Heart right ventricle (tissue), 16 donors: ENCODE measurements around the gene ATL1. TPM values are rescaled to one million over a fixed set of nuclear protein-coding genes. Genes with fewer than 3 reads are reported as not detected.

ENCODE experiments used
- ATAC-seq, 8 donors: fragments of 200-7000 bp; cut with Tn5 transposase; one replicate each; pipeline ENCODE4 v1.9.1; 2020; ENCODE audit warnings: mild to moderate bottlenecking in 8 of 8, moderate library complexity in 8 of 8, moderate number of reproducible peaks in 1 of 8
- DNase-seq, 2 donors: peaks; one replicate each; pipeline ENCODE4 v3.0.0-alpha.2; 2020
- H3K27ac ChIP-seq, 10 donors: fragments of 200-600 bp; sonication (generic) in 2 of 10; one replicate each; pipeline versions ENCODE4 v1.5.0 to v1.8.0; 2020 to 2022; ENCODE audit warnings: mild to moderate bottlenecking in 3 of 10
- H3K27me3 ChIP-seq, 7 donors: fragments of 200-600 bp; one replicate each; pipeline ENCODE4 v1.8.0; 2021 to 2022; ENCODE audit warnings: mild to moderate bottlenecking in 2 of 7
- H3K36me3 ChIP-seq, 9 donors: fragments of 200-600 bp; sonication (generic) in 1 of 9; one replicate each; pipeline versions ENCODE4 v1.5.0 to v1.8.0; 2020 to 2022; ENCODE audit warnings: mild to moderate bottlenecking in 2 of 9
- H3K4me1 ChIP-seq, 9 donors: fragments of 200-600 bp; sonication (generic) in 1 of 9; one replicate each; pipeline versions ENCODE4 v1.5.0 to v1.8.0; 2020 to 2022; ENCODE audit warnings: mild to moderate bottlenecking in 4 of 9
- H3K4me3 ChIP-seq, 10 donors: fragments of 200-600 bp; sonication (generic) in 2 of 10; one replicate each; pipeline versions ENCODE4 v1.5.0 to v1.8.0; 2020 to 2022; ENCODE audit warnings: mild to moderate bottlenecking in 7 of 10, moderate library complexity in 2 of 10
- H3K9me3 ChIP-seq, 11 donors: fragments of 200-600 bp in 10 of 11; sonication (generic) in 2 of 11; one replicate each; pipeline versions ENCODE4 v1.5.0 to v1.8.0; 2013 to 2022; ENCODE audit warnings: mild to moderate bottlenecking in 2 of 11, control low read depth in 1 of 11, moderate library complexity in 1 of 11
- WGBS, 2 donors: extraction: QIAGEN DNeasy Blood & Tissue Kit; methylation state at CpG; one replicate each; pipeline ENCODE4 v1.1.7; 2013; ENCODE audit warnings: inconsistent platforms in 1 of 2; 5-methylcytosine and 5-hydroxymethylcytosine counted together
- intact Hi-C, 10 donors: fragments of 100-400 bp; cut with DNase I; formaldehyde crosslinking; loops; one replicate each; pipeline versions ENCODE4 v1.11.1 to v1.14.2; 2022
- polyA plus RNA-seq, 2 donors: library from polyadenylated mRNA; stranded (reverse); fragments of 200-250 nt; gene quantifications; one replicate each; pipeline ENCODE4 v1.2.3, GENCODE V29; 2013
- total RNA-seq, 10 donors: library from RNA; stranded (reverse); fragmentation: NEBNext Ultra II Directional in 3 of 10; extraction: Animal tissue kit (Norgen Biotek cat#: 25700) in 3 of 10; gene quantifications; one replicate each; pipeline versions ENCODE4 v1.2.1 to v1.2.4, GENCODE V29; 2021 to 2023
- TF ChIP-seq, protein P1 (sequence below), 9 donors: fragments of 200-600 bp; sonication (generic) in 2 of 9; IDR thresholded peaks; one replicate each; pipeline versions ENCODE4 v1.5.0 to v1.8.0; 2021 to 2022; ENCODE audit warnings: antibody characterized with exemption in 9 of 9, mild to moderate bottlenecking in 5 of 9, moderate library complexity in 1 of 9
- donor health status: Arrhythmogenic right ventricular cardiomyopathy.
- donor health status: ischemic (EF 13 %, LVEDD 7.1; RV severe dilation, severe dysfunction).
- donor health status: healthy with polysubstance abuse.
- donor health status: DM: no; HTN: yes; CAD: no.
- donor health status: DM: no; HTN: no; CAD: no.
- donor health status: ischemic (EF 25% LVEDD 6.9; RV normal size, moderate dysfunction).
- donor health status: ischemic (EF 25% LVEDD 5.7; RV mildly dilated, moderate dysfunction).
- donor health status: healthy.
- donor health status: DM: yes; HTN: yes; CAD: no.
- donor health status: Ischemic cardiomyopathy.
- donor health status: ischemic (EF 35%, LVEDD 5.7; RV mildly dilated, moderate dysfunction).
- donor health status: nonischemic (EF 11% LVEDD 7.7; RV severe dilation, severe dysfunction).
- donor health status: DM: yes; HTN: yes; CAD: no.
- donor health status: PGD.
- donor health status: ischemic (EF 29% LVEDD 5.4; RV normal size, mild dysfunction).
- donor health status: nonischemic (EF 23%, LVEDD 6.1; RV moderate dilation, normal function).

Gene ATL1
- total and polyA plus RNA-seq, 12 donors: 0.42 to 2.0 (median 0.86) TPM

DNA sequence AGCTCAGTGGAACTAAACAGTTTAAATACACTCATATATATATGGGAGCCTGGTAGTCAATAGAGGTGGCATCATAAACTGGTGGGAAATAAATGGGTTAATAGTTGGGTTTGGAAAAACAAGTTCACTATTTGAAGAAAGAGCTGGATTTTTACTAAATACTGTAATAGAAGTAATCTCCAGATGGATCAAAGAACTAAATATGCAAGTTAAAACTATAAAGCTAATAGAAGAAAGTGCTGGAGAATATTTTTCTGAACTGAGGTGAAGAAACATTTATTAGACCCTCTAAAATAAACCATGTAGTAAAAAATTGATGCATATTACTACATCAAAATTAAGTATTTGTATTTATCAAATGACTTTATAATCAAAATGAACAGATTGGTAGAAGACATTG, 38.8 kb downstream of the ATL1 start:
- H3K27me3 ChIP-seq: no peaks in the 10 kb centered on the region
- no peak for ATAC-seq
- TF ChIP-seq, protein P1, sequence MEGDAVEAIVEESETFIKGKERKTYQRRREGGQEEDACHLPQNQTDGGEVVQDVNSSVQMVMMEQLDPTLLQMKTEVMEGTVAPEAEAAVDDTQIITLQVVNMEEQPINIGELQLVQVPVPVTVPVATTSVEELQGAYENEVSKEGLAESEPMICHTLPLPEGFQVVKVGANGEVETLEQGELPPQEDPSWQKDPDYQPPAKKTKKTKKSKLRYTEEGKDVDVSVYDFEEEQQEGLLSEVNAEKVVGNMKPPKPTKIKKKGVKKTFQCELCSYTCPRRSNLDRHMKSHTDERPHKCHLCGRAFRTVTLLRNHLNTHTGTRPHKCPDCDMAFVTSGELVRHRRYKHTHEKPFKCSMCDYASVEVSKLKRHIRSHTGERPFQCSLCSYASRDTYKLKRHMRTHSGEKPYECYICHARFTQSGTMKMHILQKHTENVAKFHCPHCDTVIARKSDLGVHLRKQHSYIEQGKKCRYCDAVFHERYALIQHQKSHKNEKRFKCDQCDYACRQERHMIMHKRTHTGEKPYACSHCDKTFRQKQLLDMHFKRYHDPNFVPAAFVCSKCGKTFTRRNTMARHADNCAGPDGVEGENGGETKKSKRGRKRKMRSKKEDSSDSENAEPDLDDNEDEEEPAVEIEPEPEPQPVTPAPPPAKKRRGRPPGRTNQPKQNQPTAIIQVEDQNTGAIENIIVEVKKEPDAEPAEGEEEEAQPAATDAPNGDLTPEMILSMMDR (IDR thresholded peaks at IDR 0.05): no peak
- intact Hi-C loops: no loop called here
- H3K36me3 ChIP-seq: peaks cover 0 to 8% (median 0%) of the 10 kb centered on the region in 9 donors
- no peak for DNase-seq
- H3K4me3 ChIP-seq: no peak overlapping the region
- H3K4me1 ChIP-seq: no peaks in the 10 kb centered on the region
- no peaks in the 10 kb centered on the region for H3K9me3 ChIP-seq
- no peak overlapping the region for H3K27ac ChIP-seq

DNA sequence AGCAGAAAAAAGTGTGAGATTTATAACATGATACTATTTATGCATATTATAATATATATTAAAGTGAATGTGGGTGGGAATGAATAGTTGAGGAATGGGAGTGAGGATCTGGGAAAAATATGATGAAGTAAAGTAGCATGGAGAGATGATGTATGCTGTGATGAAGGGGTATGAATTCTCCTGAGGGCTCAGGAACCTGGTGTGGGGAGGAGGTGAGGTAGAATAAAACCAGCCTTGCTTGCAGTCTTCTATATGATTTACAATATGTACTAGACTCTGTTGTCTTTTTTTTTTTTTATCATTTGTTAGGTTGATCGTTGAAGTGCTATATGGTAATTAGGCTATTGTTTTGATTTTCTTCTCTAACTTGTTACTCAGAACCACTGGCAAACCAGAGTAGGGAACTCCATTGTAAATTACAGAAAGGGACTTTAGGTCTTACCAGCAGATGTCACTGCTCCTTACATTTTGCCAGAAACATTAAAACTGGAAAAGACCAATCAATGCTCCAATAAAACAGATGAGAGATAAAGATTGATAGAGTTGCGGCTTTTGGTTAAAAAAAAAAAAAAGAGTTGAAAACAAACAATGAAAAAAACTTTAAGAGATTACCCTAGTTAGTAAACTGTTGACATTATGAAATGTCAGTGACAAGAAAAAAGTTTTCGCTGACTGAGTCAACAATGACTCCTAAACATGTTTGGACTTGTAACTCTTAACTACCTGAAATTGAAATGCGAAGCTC, 39.9 kb downstream of the ATL1 start:
- intact Hi-C loops: loop anchor here (2.0 to 10.0 kb wide), 8 partner anchors 112 to 265 kb away; no protein-coding TSS in a partner anchor
- WGBS, 2 donors: 46 to 50% methylated on average over 4 of the region's 4 CpGs
- no peaks in the 10 kb centered on the region for H3K27me3 ChIP-seq
- TF ChIP-seq, protein P1 (IDR thresholded peaks at IDR 0.05): peak; percentile 15 to 76 (median 62)
- no peak overlapping the region for H3K27ac ChIP-seq
- H3K4me1 ChIP-seq: no peaks in the 10 kb centered on the region
- DNase-seq (no peak), ATAC-seq (peak in 1 of 8 donors; percentile 31)
- no peaks in the 10 kb centered on the region for H3K9me3 ChIP-seq
- no peaks in the 10 kb centered on the region for H3K36me3 ChIP-seq
- H3K4me3 ChIP-seq: no peak overlapping the region

DNA sequence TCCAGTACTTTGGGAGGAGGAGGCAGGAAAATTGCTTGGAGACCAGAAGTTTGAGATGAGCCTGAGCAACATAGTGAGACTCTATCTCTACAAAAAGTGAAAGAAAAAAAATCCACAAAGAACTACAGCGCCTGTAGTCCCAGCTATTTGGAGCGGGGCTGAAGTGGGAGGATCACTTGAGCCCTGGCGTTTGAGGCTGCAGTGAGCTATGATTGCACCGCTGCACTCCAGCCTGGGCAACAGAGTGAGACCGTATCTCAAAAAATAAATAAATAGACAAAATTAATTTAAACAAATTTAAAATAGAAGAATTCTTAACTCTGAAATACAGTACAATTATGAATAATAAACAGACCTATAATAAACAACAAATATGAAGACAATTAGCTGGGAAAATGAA, 40.9 kb downstream of the ATL1 start:
- Histone ChIP-seq H3K4me3 (no peak overlapping the region), H3K27ac (no peak overlapping the region), H3K36me3 (no peaks in the 10 kb centered on the region), H3K4me1 (peaks cover 0 to 4% (median 0%) of the 10 kb centered on the region in 9 donors), H3K27me3 (no peaks in the 10 kb centered on the region), H3K9me3 (no peaks in the 10 kb centered on the region)
- TF ChIP-seq, protein P1 (IDR thresholded peaks at IDR 0.05): no peak
- no peak for DNase-seq
- ATAC-seq: peak in 3 of 8 donors; percentile 34 to 56 (median 35)
- WGBS, 2 donors: 76 to 77% methylated on average over 5 of the region's 5 CpGs
- intact Hi-C loops: loop anchor here (2.0 to 10.0 kb wide), 8 partner anchors 111 to 264 kb away; no protein-coding TSS in a partner anchor

DNA sequence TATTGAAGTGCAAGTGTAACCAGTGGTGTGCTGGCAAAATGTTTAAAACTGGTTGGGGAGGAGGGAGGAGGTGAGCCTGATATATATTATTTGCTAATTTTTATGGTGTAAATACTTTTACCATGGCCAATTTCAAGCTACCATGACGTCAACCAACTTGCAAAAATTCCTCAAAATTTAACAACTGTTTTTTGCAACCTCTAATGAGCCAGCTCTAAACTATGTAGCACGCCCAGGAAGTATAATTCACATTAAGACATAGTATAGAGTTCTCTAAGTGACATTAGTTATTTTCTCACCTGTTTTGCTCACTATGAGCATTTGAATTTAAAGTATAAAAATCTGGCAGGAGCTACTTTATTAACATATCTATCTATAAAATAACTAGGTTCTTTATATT, 41.4 kb downstream of the ATL1 start:
- no peaks in the 10 kb centered on the region for H3K36me3 ChIP-seq
- intact Hi-C loops: loop anchor here (2.0 to 10.0 kb wide), 8 partner anchors 111 to 263 kb away; no protein-coding TSS in a partner anchor
- no peaks in the 10 kb centered on the region for H3K9me3 ChIP-seq
- no peak for ATAC-seq
- no peaks in the 10 kb centered on the region for H3K27me3 ChIP-seq
- peaks cover 0 to 8% (median 0%) of the 10 kb centered on the region in 9 donors for H3K4me1 ChIP-seq
- H3K27ac ChIP-seq: no peak overlapping the region
- TF ChIP-seq, protein P1 (IDR thresholded peaks at IDR 0.05): no peak
- no peak overlapping the region for H3K4me3 ChIP-seq
- no peak for DNase-seq
- 88 to 94% methylated on average over 2 of the region's 2 CpGs for WGBS, 2 donors
